ENCODE results near the gene C11orf21. TPM values are rescaled to one million over a fixed set of nuclear protein-coding genes. Genes with fewer than 3 reads are reported as not detected.

Gene C11orf21
- total RNA-seq (1 to 10 TPM; 1.4 to 2.1 TPM), polyA plus RNA-seq (under 1 TPM in 1 of 2 donors, not detected in 1; 0.46 TPM)
- long read RNA-seq, donor 1, partial matches to known transcripts, result 0 of 1 reads
- long read RNA-seq, donor 1, other reads (novel, unspliced or antisense), result 1 of 1 reads
- long read RNA-seq, donor 2, result 0 reads

DNA sequence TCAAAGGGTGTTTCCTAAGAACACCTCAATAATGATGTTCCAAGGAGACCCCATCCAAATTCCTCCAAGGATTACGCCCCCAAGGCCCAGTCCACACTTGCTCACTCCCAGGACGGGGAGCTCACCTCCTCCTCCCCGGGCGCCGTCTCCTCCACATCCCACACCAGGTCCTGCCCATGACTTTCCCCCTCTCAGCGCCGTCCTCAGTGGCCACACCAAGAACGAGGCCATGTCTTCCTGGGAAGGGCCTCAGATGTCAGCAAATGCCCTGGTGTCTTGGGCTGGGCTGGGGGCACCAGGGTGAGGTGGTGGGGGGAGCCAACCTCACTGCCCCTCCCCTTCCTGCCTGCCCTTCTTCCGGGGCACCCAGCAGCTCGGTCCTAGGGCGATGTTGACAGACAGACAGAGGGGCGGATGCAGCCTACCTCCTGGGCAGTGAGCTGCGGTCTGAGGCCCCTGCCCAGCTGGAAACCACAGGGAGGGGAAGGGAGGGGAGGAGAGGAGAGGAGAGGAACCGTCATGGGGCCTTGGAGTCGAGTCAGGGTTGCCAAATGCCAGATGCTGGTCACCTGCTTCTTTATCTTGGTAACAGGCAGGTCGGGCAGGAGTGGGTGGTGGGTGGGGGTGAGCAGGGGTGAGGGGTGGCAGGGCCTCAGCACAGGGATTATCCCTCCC is at the start of gene C11orf21, which contains the start of gene TSPAN32:
TSS of gene C11orf21 (minus strand) at position 288 of the 675 bp plus-strand sequence. CDS start at position 178, 110 bp downstream.
TSS of gene TSPAN32 (plus strand) at position 383 of the 675 bp plus-strand sequence. CDS start at position 520, 137 bp downstream.
- WGBS, 2 donors, result 80 to 85% methylated on average over 15 to 16 of the region's 16 CpGs
- peak in 1 of 2 donors; percentile 72 for DNase-seq
- H3K4me1 ChIP-seq (ENCODE audit: control insufficient read depth in 1 of 2, insufficient read depth in 2 of 2, low read length in 2 of 2), result no peaks in the 10 kb centered on the region

DNA sequence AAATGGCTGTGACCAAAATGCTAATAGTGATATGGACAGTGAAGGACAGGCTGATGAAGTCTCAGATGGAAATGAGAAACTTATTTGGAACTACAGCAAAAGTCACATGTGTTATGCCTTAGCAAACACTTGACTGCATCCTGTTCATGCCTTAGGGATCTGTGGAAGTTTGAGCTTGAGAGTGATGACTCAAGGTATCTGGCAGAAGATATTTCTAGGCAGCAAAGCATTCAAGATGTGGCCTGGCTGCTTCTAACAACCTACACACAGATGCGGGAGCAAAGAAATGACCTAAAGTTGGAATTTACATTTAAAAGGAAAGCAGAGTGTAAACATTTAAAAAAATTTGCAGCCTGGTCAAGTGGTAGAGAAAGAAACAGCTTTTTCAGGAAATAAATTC is 47.3 kb upstream of the C11orf21 start:
- no peak for ATAC-seq (ENCODE audit: low FRiP score)
- intact Hi-C loops (cut with DNase I), result no loop called here
- WGBS, 2 donors, result 97 to 100% methylated on average over 1 of the region's 1 CpG

More for the DNA sequence above, at the start of gene C11orf21, which contains the start of gene TSPAN32:
- Histone ChIP-seq H3K9me3 (ENCODE audit: control insufficient read depth, low read length) (no peaks in the 10 kb centered on the region), H3K4me3 (ENCODE audit: low read length in 2 of 2) (no peak within 1 kb of the TSS), H3K27me3 (ENCODE audit: control insufficient read depth in 1 of 2, insufficient read depth in 2 of 2, low read length in 1 of 2) (no peaks in the 10 kb centered on the region), H3K27ac (ENCODE audit: low read depth in 1 of 2, low read length in 2 of 2) (no peak within 1 kb of the TSS), H3K36me3 (ENCODE audit: control insufficient read depth in 1 of 2, insufficient read depth in 2 of 2, low read length in 1 of 2) (no peaks in the 10 kb centered on the region)
- no peak for ATAC-seq (ENCODE audit: low FRiP score)
- intact Hi-C loops (cut with DNase I), result loop anchor here (5.0 to 10.0 kb wide), 2 partner anchors 97 to 104 kb away; no protein-coding TSS in a partner anchor

DNA sequence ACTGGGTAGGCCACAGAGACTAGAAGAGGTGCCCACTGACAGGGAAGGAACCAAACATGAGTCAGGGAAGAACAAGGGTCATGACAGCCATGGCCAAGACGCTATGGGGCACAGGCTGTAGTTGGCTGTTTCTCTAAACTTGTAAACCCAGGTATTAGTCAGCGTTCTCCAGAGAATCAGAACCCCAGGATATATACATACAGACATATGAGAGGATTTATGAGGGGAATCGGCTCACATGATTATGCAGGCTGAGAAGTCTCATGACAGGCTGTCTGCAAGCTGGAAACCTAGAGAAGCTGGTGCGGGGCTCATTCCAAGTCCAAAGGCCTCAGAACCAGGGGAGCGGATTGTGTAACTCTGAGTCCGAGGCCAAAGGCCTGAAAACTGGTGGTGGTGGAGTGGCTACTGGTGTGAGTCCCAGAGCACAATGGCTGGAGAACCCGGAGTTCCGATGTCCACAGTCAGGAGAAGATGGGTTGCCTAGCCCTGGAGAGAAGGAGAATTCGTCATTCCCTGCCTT is 45.7 kb upstream of the C11orf21 start:
- ATAC-seq (ENCODE audit: low FRiP score) (no peak), DNase-seq (no peak)
- Histone ChIP-seq H3K27ac (ENCODE audit: low read depth in 1 of 2, low read length in 2 of 2) (no peak overlapping the region), H3K27me3 (ENCODE audit: control insufficient read depth in 1 of 2, insufficient read depth in 2 of 2, low read length in 1 of 2) (no peaks in the 10 kb centered on the region), H3K4me3 (ENCODE audit: low read length in 2 of 2) (no peak overlapping the region), H3K4me1 (ENCODE audit: control insufficient read depth in 1 of 2, insufficient read depth in 2 of 2, low read length in 2 of 2) (no peaks in the 10 kb centered on the region), H3K9me3 (ENCODE audit: control insufficient read depth, low read length) (peaks cover 3% of the 10 kb centered on the region), H3K36me3 (ENCODE audit: control insufficient read depth in 1 of 2, insufficient read depth in 2 of 2, low read length in 1 of 2) (no peaks in the 10 kb centered on the region)
- intact Hi-C loops (cut with DNase I), result no loop called here
- 86 to 89% methylated on average over 9 of the region's 9 CpGs for WGBS, 2 donors

More for the DNA sequence above, 47.3 kb upstream of the C11orf21 start:
- Histone ChIP-seq H3K4me1 (ENCODE audit: control insufficient read depth in 1 of 2, insufficient read depth in 2 of 2, low read length in 2 of 2) (no peaks in the 10 kb centered on the region), H3K27ac (ENCODE audit: low read depth in 1 of 2, low read length in 2 of 2) (no peak overlapping the region), H3K27me3 (ENCODE audit: control insufficient read depth in 1 of 2, insufficient read depth in 2 of 2, low read length in 1 of 2) (no peaks in the 10 kb centered on the region), H3K9me3 (ENCODE audit: control insufficient read depth, low read length) (peaks cover 3% of the 10 kb centered on the region), H3K4me3 (ENCODE audit: low read length in 2 of 2) (no peak overlapping the region), H3K36me3 (ENCODE audit: control insufficient read depth in 1 of 2, insufficient read depth in 2 of 2, low read length in 1 of 2) (no peaks in the 10 kb centered on the region)
- no peak for DNase-seq

DNA sequence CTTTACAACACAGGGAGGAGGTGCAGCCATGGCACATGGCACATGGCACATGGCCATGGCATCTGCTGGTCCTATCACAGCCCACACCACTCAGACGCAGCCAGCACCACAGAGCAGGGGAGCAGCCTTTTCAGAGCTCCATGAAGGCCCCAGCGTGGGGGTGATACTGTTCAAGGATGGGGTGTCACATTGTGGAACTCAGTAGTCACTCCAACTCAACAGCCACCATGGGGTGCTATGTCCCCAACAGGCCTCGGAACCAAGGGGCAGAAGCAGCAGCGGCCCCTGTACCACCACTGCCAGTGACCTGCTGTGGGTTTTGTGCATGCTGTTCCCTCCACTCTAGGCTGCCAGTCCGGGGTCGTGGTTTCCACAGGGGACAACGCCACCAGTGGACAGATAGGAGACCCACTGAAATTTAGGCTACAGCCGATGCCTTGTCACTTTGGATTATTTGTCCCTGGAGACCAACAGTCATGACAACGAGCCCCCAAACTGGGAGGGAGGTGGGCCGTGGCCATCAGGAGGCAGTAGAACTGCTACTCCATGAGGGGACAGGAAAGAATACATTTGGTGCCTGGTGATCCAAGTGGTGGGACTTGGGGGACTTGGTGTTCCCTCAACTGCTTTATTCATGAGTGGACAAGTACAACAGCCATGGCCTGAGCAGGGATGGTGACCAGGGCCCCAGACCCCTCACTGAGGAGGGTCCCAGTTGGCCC is 45.0 kb upstream of the C11orf21 start:
- H3K36me3 ChIP-seq (ENCODE audit: control insufficient read depth in 1 of 2, insufficient read depth in 2 of 2, low read length in 1 of 2), result no peaks in the 10 kb centered on the region
- no peak overlapping the region for H3K4me3 ChIP-seq (ENCODE audit: low read length in 2 of 2)
- DNase-seq (no peak), ATAC-seq (ENCODE audit: low FRiP score) (no peak)
- no peaks in the 10 kb centered on the region for H3K27me3 ChIP-seq (ENCODE audit: control insufficient read depth in 1 of 2, insufficient read depth in 2 of 2, low read length in 1 of 2)
- H3K9me3 ChIP-seq (ENCODE audit: control insufficient read depth, low read length), result peaks cover 3% of the 10 kb centered on the region
- intact Hi-C loops (cut with DNase I), result no loop called here
- H3K4me1 ChIP-seq (ENCODE audit: control insufficient read depth in 1 of 2, insufficient read depth in 2 of 2, low read length in 2 of 2), result no peaks in the 10 kb centered on the region
- WGBS, 2 donors, result 83 to 86% methylated on average over 10 of the region's 10 CpGs
- H3K27ac ChIP-seq (ENCODE audit: low read depth in 1 of 2, low read length in 2 of 2), result no peak overlapping the region

DNA sequence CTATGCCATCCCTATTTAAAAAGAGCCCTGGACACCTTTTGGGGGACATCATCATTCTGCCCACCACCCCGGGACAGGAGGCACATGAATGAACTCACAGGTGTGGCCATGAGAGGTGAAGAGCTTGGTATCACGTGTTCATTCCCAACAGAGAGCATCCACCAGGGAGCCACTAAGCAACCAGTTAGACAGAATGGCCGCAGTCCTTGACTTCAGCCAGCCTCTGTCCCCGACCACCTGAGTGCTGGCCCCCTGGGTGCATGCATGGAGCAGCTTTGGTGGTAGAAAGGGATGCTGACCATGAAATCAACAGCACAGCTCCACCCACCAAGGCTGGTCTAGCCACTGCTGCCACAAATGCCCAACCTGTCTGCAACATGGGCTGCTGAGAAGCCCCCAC is 44.3 kb upstream of the C11orf21 start:
- intact Hi-C loops (cut with DNase I), result no loop called here
- 90 to 95% methylated on average over 4 of the region's 4 CpGs for WGBS, 2 donors
- DNase-seq, result no peak
- H3K27me3 ChIP-seq (ENCODE audit: control insufficient read depth in 1 of 2, insufficient read depth in 2 of 2, low read length in 1 of 2), result no peaks in the 10 kb centered on the region
- no peaks in the 10 kb centered on the region for H3K4me1 ChIP-seq (ENCODE audit: control insufficient read depth in 1 of 2, insufficient read depth in 2 of 2, low read length in 2 of 2)
- H3K36me3 ChIP-seq (ENCODE audit: control insufficient read depth in 1 of 2, insufficient read depth in 2 of 2, low read length in 1 of 2), result no peaks in the 10 kb centered on the region
- H3K9me3 ChIP-seq (ENCODE audit: control insufficient read depth, low read length), result peaks cover 3% of the 10 kb centered on the region
- H3K27ac ChIP-seq (ENCODE audit: low read depth in 1 of 2, low read length in 2 of 2), result no peak overlapping the region
- H3K4me3 ChIP-seq (ENCODE audit: low read length in 2 of 2), result no peak overlapping the region
- no peak for ATAC-seq (ENCODE audit: low FRiP score)

DNA sequence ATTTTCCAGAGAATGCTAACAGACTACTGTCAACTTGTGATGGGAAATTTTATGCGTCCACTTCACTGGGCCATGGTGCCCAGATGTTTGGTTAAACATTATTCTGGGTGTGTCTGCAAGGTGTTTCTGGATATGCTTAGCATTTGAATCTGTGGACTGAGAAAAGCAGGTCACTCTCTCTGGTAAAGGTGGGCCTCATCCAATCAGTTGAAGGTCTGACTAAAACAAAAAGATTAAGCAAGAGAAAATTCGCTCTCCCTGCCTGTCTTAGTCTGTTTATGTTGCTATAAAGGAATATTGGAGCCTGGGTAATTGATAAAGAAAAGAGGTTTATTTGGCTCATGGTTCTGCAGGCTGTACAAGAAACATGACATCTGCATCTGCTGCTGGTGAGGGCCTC is 43.3 kb upstream of the C11orf21 start:
- no peaks in the 10 kb centered on the region for H3K27me3 ChIP-seq (ENCODE audit: control insufficient read depth in 1 of 2, insufficient read depth in 2 of 2, low read length in 1 of 2)
- no peaks in the 10 kb centered on the region for H3K36me3 ChIP-seq (ENCODE audit: control insufficient read depth in 1 of 2, insufficient read depth in 2 of 2, low read length in 1 of 2)
- H3K27ac ChIP-seq (ENCODE audit: low read depth in 1 of 2, low read length in 2 of 2), result no peak overlapping the region
- H3K4me1 ChIP-seq (ENCODE audit: control insufficient read depth in 1 of 2, insufficient read depth in 2 of 2, low read length in 2 of 2), result no peaks in the 10 kb centered on the region
- peaks cover 3% of the 10 kb centered on the region for H3K9me3 ChIP-seq (ENCODE audit: control insufficient read depth, low read length)
- WGBS, 2 donors, result 94 to 100% methylated on average over 2 of the region's 2 CpGs
- no peak overlapping the region for H3K4me3 ChIP-seq (ENCODE audit: low read length in 2 of 2)
- ATAC-seq (ENCODE audit: low FRiP score), result no peak
- intact Hi-C loops (cut with DNase I), result no loop called here
- DNase-seq, result no peak

DNA sequence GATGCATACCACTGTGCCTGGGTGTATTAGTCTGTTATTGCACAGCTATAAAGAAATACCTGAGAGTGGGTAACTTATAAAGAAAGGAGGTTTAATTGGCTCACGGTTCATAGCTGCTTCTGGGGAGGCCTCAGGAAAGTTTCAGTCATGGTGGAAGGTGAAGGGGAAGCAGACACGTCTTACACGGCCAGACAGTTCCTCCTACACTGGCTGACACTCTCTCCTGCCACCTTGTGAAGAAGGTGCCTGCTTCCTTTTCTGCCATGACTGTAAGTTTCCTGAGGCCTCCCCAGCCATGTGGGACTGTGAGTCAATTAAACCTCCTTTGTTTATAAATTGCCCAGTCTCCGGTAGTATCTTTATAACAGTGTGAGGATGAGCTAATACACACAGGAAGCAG is 41.8 kb upstream of the C11orf21 start:
- H3K4me1 ChIP-seq (ENCODE audit: control insufficient read depth in 1 of 2, insufficient read depth in 2 of 2, low read length in 2 of 2), result no peaks in the 10 kb centered on the region
- DNase-seq, result no peak
- intact Hi-C loops (cut with DNase I), result no loop called here
- H3K27ac ChIP-seq (ENCODE audit: low read depth in 1 of 2, low read length in 2 of 2), result no peak overlapping the region
- WGBS, 2 donors, result 89 to 92% methylated on average over 4 of the region's 4 CpGs
- no peaks in the 10 kb centered on the region for H3K36me3 ChIP-seq (ENCODE audit: control insufficient read depth in 1 of 2, insufficient read depth in 2 of 2, low read length in 1 of 2)
- no peaks in the 10 kb centered on the region for H3K9me3 ChIP-seq (ENCODE audit: control insufficient read depth, low read length)
- no peaks in the 10 kb centered on the region for H3K27me3 ChIP-seq (ENCODE audit: control insufficient read depth in 1 of 2, insufficient read depth in 2 of 2, low read length in 1 of 2)
- ATAC-seq (ENCODE audit: low FRiP score), result no peak
- H3K4me3 ChIP-seq (ENCODE audit: low read length in 2 of 2), result no peak overlapping the region

DNA sequence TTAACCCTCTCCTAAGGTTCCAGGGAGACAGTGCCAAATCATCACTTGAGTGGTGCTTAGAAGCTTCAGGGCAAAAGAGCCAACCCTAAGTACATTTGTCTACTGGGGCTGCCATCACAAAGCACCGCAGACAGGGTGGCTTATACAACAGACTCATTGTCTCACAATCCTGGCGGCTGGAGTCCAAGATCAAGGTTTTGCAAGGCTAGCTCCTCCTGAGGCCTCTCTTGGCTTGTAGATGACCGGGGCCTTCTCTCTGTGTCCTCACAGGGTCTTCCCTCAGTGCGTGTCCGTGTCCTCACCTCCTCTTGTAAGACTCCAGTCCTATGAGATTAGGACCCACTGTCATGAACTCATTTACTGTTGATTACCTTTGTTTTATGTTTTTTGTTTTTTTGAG is 41.3 kb upstream of the C11orf21 start:
- H3K36me3 ChIP-seq (ENCODE audit: control insufficient read depth in 1 of 2, insufficient read depth in 2 of 2, low read length in 1 of 2), result no peaks in the 10 kb centered on the region
- H3K27me3 ChIP-seq (ENCODE audit: control insufficient read depth in 1 of 2, insufficient read depth in 2 of 2, low read length in 1 of 2), result no peaks in the 10 kb centered on the region
- H3K27ac ChIP-seq (ENCODE audit: low read depth in 1 of 2, low read length in 2 of 2), result no peak overlapping the region
- no peak for DNase-seq
- no peaks in the 10 kb centered on the region for H3K9me3 ChIP-seq (ENCODE audit: control insufficient read depth, low read length)
- WGBS, 2 donors, result 80 to 85% methylated on average over 5 of the region's 5 CpGs
- intact Hi-C loops (cut with DNase I), result no loop called here
- no peaks in the 10 kb centered on the region for H3K4me1 ChIP-seq (ENCODE audit: control insufficient read depth in 1 of 2, insufficient read depth in 2 of 2, low read length in 2 of 2)
- ATAC-seq (ENCODE audit: low FRiP score), result no peak
- no peak overlapping the region for H3K4me3 ChIP-seq (ENCODE audit: low read length in 2 of 2)
